ENCODE measurements around the gene PSMF1.
"Not testable (repeated sequence)": the region's sequence is repeated elsewhere in the genome, so short reads cannot be mapped to it uniquely, and the experiment has no call there.

PSMF1 gene

DNA sequence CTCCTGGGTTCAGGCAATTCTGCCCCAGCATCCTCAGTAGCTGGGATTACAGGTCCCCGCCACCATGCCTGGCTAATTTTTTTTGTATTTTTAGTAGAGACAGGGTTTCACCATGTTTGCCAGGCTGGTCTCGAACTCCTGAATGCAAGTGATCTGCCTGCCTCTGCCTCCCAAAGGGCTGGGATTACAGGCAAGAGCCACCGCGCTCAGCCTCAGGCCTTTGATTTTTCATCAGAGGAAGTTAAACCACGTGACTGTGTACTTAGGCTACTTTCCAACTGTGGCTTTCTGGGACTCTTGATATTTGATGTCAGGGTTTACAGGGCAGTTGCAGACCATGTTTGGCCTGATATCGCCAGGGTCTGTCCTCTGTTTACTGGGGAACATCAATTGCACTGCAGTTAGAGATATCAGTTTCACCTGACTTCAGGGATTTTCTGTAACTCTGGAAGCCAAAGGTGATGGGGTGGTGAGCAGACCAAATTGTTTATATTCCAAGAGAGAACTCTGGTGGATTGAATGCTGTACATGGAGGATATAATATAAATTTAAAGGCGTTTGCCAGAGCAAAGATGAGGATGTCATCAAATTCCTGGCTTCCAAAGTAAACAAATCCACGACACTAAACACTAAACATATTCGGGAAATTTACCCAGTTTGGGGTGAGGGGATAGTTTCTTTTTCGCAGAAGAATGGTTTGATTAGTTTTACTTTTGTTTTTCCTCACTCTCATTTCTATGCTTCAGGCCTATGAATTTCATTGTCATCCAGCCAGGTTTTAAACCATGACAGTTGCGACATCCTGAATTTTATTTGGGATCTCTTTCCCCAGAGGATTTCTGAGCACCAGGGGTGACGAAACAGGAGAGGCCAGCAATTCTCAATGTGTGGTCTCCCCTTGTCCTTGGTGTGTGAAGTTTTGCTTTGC is 4.2 kb downstream of the PSMF1 start:
- DNase-seq, result no peak

GRCh38 chr20:1123666-1124065 is 5.3 kb downstream of the PSMF1 start:
- DNase-seq, result no peak

DNA sequence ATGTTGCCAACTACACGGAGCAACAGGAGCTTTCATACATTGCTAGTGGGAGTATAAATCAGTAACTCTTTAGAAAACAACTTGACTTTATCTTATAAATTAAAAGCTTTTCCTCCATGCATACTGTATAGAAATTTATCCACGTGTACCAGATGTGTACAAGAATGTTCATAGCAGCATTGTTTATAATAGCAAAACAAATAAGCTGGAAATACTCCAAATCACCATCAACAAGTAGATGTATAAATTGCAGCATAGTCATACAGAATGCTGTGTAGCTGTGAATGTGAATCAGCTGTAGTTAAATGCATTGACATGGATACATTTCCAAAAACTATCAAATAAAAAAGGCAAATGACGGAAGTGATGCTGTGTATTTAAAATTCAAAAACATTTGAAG is 6.0 kb downstream of the PSMF1 start:
- DNase-seq, result no peak

DNA sequence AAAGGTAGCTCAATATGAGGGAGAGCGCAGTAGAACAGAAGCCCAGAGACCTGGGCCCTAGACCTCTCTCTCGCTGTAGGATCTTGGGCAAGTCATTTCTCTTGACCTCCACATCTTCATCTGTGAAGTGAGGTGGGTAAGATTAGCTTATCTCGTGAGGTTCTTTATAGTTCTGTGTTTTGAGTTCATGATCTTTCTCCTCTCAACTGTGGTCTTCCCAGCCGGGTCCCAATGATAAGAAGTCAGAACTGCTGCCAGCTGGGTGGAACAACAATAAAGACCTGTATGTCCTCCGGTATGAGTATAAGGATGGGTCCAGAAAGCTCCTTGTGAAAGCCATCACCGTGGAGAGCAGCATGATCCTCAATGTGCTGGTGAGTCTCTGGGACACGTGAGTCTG is 6.9 kb downstream of the PSMF1 start:
- no peak for DNase-seq

DNA sequence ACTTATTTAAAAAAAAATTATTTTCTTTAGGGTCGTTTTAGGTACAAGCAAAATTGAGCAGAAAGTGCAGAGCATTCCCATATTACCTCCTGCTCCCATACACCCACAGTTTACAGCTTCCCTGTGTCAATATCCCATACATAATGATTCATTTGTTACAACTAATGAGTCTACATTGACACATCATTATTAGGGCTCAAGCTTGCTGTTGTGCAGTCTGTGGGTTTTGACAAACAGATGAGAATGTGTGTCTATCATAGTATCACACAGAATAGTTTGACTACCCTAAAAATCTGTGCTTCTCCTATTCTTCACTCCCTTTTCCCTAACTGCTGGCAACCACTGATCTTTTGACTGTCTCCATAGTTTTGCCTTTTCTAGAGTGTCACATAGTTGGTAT is 9.4 kb downstream of the PSMF1 start:
- no peak for DNase-seq

GRCh38 chr20:1130058-1130694 is 11.8 kb downstream of the PSMF1 start:
- no peak for DNase-seq

GRCh38 chr20:1130847-1131246 is 12.4 kb downstream of the PSMF1 start:
- no peak for DNase-seq

DNA sequence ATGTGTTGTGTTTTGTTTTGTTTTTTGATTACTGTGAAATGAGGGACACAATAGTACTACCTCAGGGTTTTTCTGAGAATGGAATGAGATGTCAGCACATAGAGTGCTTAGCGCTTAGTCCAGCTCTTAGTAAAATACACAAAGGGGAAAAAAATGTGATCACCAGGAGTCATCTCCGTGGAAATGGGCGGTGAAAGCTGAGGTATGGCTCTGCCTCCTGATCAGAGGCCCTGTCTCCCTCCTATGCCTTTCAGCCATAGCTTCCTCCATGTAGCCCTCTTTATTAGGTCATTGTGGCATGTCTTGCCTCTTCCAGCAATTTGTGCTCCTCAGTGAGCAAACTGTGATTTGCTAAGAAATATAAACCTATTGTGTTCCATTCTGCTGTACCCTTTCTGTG is 13.0 kb downstream of the PSMF1 start:
- DNase-seq, result no peak

- no peak for DNase-seq
Observed at GRCh38 chr20:1134355-1134754, 16.0 kb downstream of the PSMF1 start.

DNA sequence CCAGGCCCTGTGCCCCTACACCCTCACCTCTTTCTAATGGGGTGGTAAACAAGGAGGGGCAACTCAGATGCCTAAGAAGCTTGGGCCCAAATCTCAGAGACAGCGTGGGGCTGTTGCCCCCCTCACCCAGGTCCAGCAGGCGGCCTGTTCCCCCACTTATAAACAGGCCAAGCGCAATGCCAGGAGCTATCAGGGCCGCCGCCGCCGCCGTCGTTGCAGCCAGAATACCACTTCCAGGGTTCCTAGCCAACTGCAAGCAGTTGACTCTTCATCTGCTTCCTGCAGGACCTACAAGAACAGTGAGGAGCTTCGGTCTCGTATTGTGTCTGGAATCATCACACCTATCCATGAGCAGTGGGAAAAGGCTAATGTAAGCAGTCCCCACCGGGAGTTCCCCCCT is 16.4 kb downstream of the PSMF1 start:
- no peak for DNase-seq

DNA sequence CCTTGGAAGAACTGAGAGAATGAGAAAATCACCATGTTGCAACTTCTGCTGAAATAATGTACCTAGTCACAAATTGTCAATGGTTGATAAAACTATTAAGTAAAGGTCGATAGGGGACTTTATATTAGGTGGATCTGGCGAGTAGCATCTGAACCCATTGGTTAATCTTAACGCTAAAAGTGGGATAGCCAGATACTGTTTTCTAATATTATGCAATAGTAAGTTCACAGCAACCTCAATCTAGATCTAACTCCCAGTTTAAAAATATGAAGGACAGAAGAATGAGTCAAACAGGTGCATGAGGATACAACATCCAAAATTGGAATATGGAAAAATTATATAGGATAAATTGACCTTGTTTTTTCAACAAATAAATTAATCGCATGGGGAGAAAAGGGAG is 18.8 kb downstream of the PSMF1 start:
- DNase-seq, result no peak

GRCh38 chr20:1144401-1145172 is 26.2 kb downstream of the PSMF1 start:
- DNase-seq, result no peak

GRCh38 chr20:1146957-1147356 is 28.6 kb downstream of the PSMF1 start:
- DNase-seq, result no peak

DNA sequence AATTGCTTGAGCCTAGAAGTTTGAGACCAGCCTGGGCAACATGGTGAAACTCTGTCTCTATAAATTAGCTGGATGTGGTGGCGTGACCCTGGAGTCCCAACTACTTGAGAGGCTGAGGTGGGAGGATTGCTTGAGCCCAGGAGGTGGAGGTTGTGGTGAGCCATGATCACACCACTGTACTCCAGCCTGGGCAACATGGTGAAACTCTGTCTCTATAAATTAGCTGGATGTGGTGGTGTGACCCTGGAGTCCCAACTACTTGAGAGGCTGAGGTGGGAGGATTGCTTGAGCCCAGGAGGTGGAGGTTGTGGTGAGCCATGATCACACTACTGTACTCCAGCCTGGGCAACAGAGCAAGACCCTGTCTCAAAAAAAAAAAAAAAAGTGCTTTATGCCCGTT is 31.4 kb downstream of the PSMF1 start:
- not testable (repeated sequence) for DNase-seq

DNA sequence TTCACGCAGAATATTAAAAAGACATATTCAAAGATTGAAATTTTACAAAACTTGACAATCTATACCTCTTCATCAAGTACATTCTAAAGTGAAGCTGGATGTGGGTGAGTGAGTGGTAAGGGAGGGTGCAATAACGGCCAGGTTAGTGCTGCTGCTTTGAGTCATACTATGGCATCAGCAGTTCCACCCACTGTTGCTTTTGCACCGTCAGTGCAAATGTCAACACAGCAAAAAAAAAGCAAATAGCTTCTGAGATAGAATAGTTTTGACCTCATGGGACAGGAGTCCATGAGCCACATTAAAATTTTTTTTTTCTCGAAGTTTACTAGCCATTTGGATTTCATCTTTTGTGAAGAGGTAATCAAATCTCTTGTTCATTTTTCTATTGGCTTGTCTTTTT is 31.8 kb downstream of the PSMF1 start:
- DNase-seq, result no peak

GRCh38 chr20:1150968-1151367 is 32.6 kb downstream of the PSMF1 start:
- DNase-seq, result no peak

- DNase-seq, result no peak
Observed at GRCh38 chr20:1154226-1154625, 35.8 kb downstream of the PSMF1 start.

DNA sequence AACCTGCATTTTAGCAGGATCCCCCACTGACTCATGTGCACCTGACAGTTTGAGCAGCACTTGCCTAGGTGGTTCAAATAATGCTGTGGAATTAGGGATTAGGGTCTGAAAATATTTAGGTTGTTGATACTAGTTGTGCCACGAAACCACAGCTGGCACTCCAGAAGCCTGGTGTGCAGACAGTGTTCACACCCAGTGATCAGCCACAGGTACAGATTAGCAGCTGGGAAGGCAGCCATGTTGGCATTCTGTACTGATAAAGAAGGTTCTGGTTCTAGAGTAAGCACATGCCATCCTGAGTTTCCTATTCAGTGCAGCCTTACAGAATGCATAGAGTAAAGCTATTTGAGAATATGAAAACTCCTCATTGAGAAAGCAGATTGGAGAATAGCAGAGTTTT is 36.3 kb downstream of the PSMF1 start:
- DNase-seq, result no peak

DNA sequence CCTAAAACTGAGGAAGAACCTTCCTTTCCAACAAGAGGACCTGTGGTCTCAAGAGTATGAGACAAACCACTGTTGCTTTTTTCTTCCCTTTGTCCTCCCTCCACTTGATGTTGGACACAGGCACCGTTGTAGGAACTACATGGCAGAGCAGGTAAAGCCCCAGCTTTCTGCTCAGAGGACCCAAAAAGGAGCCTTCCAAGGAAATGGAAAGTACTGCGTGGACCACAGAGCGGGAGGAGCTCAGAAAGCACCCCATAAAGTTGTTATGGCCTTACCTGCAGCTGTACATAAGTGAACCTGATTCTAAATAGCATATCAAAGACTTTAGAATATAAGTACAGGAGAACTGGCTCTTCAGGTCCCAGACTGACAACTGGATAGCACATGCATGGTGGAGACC is 36.9 kb downstream of the PSMF1 start:
- no peak for DNase-seq

DNA sequence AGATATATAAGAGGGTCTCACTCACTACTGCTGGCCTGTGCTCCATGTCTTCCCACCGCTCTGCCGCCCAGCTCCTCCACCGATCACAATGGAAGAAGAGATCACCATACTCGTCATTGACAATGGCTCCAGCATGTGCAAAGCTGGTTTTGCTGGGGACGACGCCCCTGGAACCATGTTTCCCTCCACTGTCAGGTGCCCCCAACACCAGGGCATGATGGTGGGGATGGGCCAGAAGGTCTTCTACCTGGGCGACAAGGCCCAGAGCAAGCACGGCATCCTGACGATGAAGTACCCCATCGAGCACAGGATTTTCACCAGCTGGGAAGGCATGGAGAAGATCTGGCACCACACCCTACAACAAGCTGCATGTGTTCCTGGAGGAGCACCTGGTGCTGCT is 42.1 kb downstream of the PSMF1 start:
- DNase-seq, result no peak

- no peak for DNase-seq
Observed at GRCh38 chr20:1160991-1161390, 42.6 kb downstream of the PSMF1 start.

- DNase-seq, result no peak
Observed at GRCh38 chr20:1163105-1163504, 44.7 kb downstream of the PSMF1 start.

GRCh38 chr20:1163653-1164052 is 45.3 kb downstream of the PSMF1 start:
- DNase-seq, result no peak

DNA sequence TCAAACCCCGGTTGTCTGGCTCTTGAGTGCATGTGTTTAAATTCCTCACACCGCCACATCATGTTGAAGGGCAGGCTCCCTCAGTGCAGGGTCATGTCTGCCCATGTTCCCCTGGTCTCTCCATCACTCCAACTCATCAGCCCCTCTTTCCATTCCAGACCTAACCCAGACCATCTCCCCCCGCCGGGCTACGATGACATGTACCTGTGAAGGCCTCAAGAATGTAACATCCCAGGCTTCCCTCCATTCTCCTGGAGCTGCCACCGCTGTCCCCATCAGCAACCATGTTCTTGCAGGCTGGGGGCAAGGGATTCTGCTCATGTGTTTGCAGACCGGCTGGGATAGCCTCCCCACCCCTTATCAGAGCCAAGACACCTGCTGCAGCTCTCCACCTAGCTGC is 46.5 kb downstream of the PSMF1 start:
- DNase-seq, result no peak

Measured in NCI-H524 treated with DMSO at 0.1 percent for 48 hours (cell line).